ENCODE results near the gene SPEG.
A peak's percentile ranks its signal among the peaks of the same experiment; 100 is the strongest.

The SPEG gene

GRCh38 chr2:219448099-219448775 lies 13.6 kb downstream of the SPEG start:
- TF ChIP-seq FOXM1 (IDR thresholded peaks at IDR 0.05; ENCODE audit: borderline replicate concordance, low read depth) (no peak), TCF12 (IDR thresholded peaks at IDR 0.05; ENCODE audit: low read depth) (no peak), RAD21 (IDR thresholded peaks at IDR 0.05; ENCODE audit: low read depth) (no peak), EP300 (IDR thresholded peaks at IDR 0.05; ENCODE audit: borderline replicate concordance) (no peak), EGR1 (IDR thresholded peaks at IDR 0.05) (no peak), ZBTB7A (IDR thresholded peaks at IDR 0.05; ENCODE audit: low read depth) (no peak), CREB1 (IDR thresholded peaks at IDR 0.05; ENCODE audit: low read depth) (no peak), YY1 (IDR thresholded peaks at IDR 0.05; ENCODE audit: low read depth) (no peak), MAX (IDR thresholded peaks at IDR 0.05) (no peak), USF1 (IDR thresholded peaks at IDR 0.05) (no peak), REST (IDR thresholded peaks at IDR 0.05; ENCODE audit: low read depth) (no peak), NFIC (IDR thresholded peaks at IDR 0.05) (no peak), CEBPB (IDR thresholded peaks at IDR 0.05) (no peak), TAF1 (IDR thresholded peaks at IDR 0.05; ENCODE audit: low read depth) (no peak), TEAD4 (IDR thresholded peaks at IDR 0.05) (no peak)

- TF ChIP-seq TEAD4 (IDR thresholded peaks at IDR 0.05): no peak
- TF ChIP-seq ZBTB7A (IDR thresholded peaks at IDR 0.05; ENCODE audit: low read depth): no peak
- no peak for TF ChIP-seq TAF1 (IDR thresholded peaks at IDR 0.05; ENCODE audit: low read depth)
- TF ChIP-seq CREB1 (IDR thresholded peaks at IDR 0.05; ENCODE audit: low read depth): no peak
- TF ChIP-seq USF1 (IDR thresholded peaks at IDR 0.05): no peak
- TF ChIP-seq RAD21 (IDR thresholded peaks at IDR 0.05; ENCODE audit: low read depth): no peak
- TF ChIP-seq TCF12 (IDR thresholded peaks at IDR 0.05; ENCODE audit: low read depth): no peak
- no peak for TF ChIP-seq EGR1 (IDR thresholded peaks at IDR 0.05)
- no peak for TF ChIP-seq CEBPB (IDR thresholded peaks at IDR 0.05)
- no peak for TF ChIP-seq REST (IDR thresholded peaks at IDR 0.05; ENCODE audit: low read depth)
- TF ChIP-seq EP300 (IDR thresholded peaks at IDR 0.05; ENCODE audit: borderline replicate concordance): no peak
- TF ChIP-seq YY1 (IDR thresholded peaks at IDR 0.05; ENCODE audit: low read depth): no peak
- no peak for TF ChIP-seq NFIC (IDR thresholded peaks at IDR 0.05)
- no peak for TF ChIP-seq MAX (IDR thresholded peaks at IDR 0.05)
Measured at GRCh38 chr2:219448776-219449341, 14.2 kb downstream of the SPEG start.

GRCh38 chr2:219449609-219450008 lies 15.0 kb downstream of the SPEG start:
- TF ChIP-seq CEBPB (IDR thresholded peaks at IDR 0.05) (no peak), CREB1 (IDR thresholded peaks at IDR 0.05; ENCODE audit: low read depth) (no peak), NFIC (IDR thresholded peaks at IDR 0.05) (no peak), RAD21 (IDR thresholded peaks at IDR 0.05; ENCODE audit: low read depth) (no peak), MAX (IDR thresholded peaks at IDR 0.05) (no peak), YY1 (IDR thresholded peaks at IDR 0.05; ENCODE audit: low read depth) (no peak), ZBTB7A (IDR thresholded peaks at IDR 0.05; ENCODE audit: low read depth) (no peak)

GRCh38 chr2:219451661-219452360 lies 17.2 kb downstream of the SPEG start:
- peak; percentile 46 for TF ChIP-seq NFIC (IDR thresholded peaks at IDR 0.05)
- no peak for TF ChIP-seq TCF12 (IDR thresholded peaks at IDR 0.05; ENCODE audit: low read depth)
